GM19468 (cell line): ENCODE results near the gene LTA.
A peak's percentile ranks its signal among the peaks of the same experiment; 100 is the strongest.
"Not testable (repeated sequence)": the region's sequence is repeated elsewhere in the genome, so short reads cannot be mapped to it uniquely, and the experiment has no call there.

Experiments
- ATAC-seq: cut with Tn5 transposase; IDR thresholded peaks from one replicate; pipeline ENCODE4 v1.9.1; 2021; ENCODE audit warnings: mild to moderate bottlenecking, moderate library complexity, moderate number of reproducible peaks; ENCODE audit not compliant: unreplicated experiment; ENCODE audit errors: extremely low read depth

The LTA gene

GRCh38 chr6:31582230-31582643, 10.1 kb downstream of the LTA start, which contains the start of gene LTB:
Gene LTB, minus strand, starts transcription at chr6:31582424. Its CDS starts 7 bp downstream, at chr6:31582417.
- no peak for ATAC-seq

DNA sequence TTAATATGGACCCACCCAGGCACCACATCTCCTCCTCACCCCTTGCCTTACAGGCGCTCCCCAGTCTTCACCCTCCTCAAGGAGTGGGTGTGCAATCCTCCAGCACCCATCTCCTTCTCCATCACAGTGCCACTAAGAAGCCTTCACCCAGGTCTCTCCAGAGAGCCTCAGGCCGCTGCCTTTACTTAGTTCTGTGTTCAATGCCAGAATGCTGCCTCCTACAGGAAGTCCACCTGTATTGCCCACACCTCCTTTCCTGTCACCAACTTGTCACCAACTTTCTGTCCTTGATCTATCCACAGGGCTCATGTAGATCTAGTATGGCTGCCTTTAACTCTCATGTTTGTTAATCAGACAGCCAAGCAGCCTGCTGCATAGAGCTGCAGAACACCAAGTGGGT, 13.4 kb downstream of the LTA start:
- no peak for ATAC-seq

DNA sequence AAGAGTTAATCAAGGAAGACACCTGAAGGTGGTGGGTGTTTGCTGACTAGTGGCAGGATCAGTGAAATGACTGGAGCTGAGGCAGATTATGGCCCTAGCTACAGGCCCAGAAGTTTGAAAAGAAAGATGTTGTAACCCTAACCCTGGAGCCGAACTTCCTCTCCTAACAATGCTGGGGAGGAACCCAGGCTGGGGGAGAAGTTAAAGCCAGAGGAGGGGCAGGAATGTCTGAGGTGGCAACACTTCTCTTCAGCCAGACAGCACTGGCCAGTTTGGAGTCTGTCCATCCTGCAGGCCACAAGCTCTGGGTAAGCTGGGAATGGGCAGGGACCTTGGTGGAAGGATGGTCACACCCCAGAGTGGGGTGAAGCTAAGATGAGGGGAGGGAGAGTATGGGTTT, 13.9 kb downstream of the LTA start, which contains the start of gene LST1:
LST1 (plus strand) TSS at position 270 of the 400 bp plus-strand sequence. CDS start 1,023 bp downstream, outside the sequence.
- ATAC-seq = no peak

DNA sequence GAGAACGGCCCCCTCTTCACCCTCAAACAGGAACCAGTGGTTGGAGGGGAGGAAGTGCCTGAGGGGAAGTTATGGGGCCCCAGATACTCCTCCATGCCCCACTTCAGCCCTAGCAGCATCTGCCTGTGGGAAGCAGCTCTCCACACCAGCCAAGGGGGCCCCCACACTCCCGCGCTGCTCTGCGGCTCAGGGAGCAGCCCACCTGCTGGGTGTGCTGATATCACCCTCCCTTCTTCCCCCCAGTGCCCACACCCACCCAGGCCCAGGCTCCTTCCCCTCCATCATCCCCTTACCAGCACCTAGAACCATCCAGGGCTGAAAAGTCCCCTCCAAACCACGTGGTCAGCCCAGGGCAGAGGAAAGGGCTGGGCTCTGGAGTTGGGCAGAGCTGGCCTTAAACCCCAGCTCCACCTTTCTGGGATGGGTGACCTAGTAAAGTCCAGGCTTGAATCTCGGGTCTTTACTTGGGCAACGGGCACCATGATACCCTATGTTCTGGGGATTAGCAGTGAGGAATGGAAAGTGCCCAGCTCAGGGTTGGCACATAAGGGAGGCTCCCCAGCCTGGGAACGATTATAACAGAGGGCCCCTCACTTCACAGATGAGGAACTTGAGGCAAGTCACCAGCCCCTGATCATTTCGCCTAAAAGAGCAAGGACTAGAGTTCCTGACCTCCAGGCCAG, 14.7 kb downstream of the LTA start:
- no peak for ATAC-seq

DNA sequence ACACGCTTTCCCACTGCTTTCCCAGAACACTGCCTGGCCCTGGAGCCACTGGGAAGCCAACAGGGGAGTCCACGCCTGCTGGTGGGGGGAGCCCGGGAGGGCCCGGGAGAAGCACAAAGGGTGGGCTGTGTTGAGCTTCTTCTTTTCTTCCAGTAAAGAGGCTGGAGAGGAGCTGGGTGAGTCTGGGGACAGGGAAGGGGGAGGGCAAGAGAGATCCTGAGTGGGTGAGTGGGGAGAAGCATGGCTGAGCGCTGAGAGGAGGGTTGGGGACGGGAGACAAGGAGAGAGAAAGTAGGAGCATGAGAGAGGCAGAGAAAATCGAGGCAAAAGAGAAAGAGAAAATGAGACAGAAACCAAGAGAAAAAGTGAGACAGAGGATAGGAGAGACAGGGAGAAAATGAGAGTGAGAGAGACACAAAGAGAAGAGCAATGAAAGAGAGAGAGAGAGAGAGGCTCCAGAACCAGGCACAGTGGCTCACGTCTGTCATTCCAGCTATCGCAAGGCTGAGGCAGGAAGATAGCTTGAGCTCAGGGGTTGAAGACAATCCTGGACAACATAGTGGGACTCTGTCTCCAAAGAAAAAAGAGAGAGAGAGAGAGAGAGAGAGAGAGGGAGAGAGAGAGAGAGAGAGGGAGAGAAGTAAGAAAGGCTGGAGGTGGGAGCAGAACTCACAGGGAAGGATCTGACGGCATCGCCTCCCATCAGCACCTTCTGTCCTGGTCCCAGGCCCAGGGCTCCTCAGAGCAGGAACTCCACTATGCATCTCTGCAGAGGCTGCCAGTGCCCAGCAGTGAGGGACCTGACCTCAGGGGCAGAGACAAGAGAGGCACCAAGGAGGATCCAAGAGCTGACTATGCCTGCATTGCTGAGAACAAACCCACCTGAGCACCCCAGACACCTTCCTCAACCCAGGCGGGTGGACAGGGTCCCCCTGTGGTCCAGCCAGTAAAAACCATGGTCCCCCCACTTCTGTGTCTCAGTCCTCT, 16.0 kb downstream of the LTA start:
- no peak for ATAC-seq

DNA sequence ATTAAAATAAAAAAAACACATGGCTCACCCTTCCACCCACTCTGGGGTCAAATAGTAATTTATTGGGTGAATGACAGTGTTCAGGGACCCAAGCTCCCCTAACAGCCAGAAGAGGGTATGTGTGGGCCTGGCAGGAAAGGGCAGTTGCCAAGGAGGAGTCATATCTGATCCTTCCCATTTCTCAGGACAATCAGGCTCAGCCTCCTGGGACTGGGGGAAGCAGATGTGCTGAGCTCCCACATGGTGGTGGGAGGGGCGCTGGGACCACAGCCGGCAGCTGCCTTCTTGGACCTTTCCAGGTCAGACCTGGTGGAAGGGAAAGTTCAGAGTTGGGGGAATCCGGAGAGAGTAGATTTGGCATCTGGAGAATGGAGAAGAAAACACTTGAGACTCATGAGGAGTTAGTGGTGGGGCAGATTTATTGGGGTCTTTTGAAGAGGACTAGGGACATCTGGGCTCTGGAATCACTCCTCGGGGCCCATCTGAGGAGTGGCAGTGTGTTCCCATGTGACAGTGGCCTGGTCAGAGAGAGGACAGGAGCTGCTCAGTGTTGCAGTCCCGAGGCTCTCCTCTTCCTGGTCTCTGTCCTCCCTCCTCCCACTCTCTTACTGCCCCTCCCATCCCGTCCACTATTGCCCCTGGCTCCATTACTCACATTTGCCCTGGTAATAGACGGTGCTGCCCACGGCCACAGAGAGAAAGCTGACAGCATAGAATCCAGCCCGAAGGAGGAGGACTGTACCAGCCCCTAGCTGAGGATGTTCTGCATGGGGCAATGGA, 17.0 kb downstream of the LTA start:
- ATAC-seq = no peak

DNA sequence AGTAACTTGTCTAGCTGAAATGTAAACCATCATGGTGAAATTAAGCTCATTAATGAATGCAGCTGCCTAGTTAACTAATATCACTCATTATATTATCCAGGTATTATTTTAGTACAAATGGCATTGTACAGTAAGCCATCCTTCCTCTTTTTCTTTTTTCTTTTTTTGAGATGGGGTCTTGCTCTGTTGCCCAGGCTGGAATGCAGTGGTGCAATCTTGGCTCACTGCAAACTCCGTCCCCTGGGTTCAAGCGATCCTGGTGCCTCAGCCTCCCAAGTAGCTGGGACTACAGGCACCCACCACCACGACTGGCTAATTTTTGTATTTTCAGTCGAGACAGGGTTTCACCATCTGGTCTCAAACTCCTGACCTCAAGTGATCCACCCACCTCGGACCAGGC, 18.6 kb downstream of the LTA start:
- ATAC-seq = not testable (repeated sequence)

GRCh38 chr6:31592396-31592771, 20.3 kb downstream of the LTA start:
- ATAC-seq = no peak

GRCh38 chr6:31597006-31597405, 24.9 kb downstream of the LTA start:
- ATAC-seq = no peak

GRCh38 chr6:31607317-31607716, 35.2 kb downstream of the LTA start:
- no peak for ATAC-seq

- no peak for ATAC-seq
These were observed 37.7 kb downstream of the LTA start for GRCh38 chr6:31609519-31610406.

DNA sequence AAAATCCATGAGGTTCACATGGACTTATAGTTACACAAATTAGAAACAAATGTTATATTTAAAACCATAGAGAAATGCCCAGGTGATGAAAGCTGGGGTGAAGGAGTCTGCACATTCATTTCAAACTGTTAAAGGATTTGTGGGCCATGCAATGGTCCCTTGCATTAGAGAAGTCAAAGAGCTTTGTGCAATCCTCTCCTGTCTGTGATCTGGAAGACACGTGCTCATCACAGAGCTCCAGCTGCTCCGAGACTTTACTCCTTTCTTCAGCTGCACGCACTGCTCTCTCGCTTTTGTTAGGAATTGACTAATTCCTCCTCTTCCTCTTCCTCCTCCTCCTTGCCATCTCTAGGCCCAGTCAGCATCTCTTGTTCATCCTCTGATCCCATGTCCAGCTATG, 38.9 kb downstream of the LTA start:
- no peak for ATAC-seq

- no peak for ATAC-seq
These were observed 42.1 kb downstream of the LTA start for GRCh38 chr6:31614075-31614619.

- ATAC-seq = no peak
These were observed 42.8 kb downstream of the LTA start, which contains the start of gene AIF1 for GRCh38 chr6:31614684-31615578. Gene AIF1, plus strand, starts transcription at chr6:31615234. Its CDS starts 96 bp downstream, at chr6:31615330.

DNA sequence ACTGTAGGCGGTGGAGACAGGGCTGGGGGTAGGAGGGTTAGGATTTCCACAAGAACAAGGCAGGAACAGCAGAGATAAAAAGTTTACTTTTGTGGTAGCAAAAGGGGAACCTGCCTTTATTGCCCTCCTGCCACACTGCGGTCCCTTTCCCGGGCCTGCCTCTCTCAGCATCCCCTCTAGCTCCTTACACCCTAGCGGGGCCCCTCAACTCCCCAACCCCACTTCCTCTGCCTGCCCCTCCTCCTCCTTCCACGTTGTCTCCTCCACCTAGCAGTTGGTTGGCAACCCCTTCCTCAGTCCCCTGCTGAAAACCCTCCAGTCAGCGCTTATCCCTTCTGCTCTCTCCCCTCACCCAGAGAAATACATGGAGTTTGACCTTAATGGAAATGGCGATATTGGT, 43.7 kb downstream of the LTA start:
- ATAC-seq = no peak

DNA sequence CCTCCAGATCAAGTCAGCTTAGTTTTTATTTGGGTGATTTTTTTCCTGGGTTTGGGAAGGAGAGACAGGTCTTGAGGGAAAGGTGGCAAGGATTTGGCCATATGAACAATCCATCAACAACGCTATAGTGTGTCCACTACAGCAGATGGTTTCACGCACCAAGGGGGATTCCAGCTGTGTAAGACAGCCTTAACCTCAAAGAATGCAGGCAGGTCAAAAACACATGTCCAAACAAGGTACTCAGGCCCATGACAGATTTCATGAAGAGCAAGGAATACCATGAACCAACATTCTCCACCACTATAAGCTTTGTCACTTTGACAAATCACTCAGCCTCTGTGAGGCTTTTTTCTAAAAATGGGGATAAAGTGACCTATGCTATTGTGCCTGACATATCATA, 44.9 kb downstream of the LTA start:
- no peak for ATAC-seq

DNA sequence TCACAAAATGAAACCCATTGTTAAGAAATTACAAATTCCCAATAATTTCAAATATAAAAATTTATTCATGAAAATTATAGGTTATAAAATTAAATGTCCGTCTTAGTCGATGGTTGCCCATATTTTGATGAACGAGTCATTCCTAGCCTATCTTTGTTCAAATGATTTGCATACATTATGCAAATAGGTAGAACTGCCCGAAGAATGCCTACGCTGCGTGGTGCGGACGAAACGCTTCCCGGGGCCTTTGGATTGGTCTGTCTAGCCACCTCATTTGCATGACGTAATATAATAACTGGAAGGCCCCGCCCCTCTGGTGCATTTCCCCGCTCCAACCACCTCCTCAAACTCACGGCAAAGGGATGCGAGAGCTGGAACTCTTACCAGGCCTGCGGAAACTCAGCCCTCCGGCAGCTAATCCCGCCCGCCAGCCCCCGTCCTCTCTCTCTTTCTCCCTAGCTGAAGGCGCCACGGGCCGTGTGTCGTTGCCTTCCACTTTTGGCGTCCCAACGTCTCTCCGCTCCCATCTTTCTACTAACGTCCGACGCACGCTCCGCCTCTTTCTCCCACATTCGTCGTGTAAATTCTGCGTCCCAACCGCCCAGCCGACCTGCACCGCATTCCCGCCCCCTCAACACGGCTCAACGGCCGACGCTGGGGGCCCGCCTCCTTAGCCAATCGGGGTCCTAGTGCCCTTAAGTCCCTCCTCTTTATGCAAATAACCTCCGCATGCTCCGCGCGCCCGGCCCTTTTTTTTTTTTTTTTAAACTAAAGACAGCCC, 47.9 kb downstream of the LTA start:
- ATAC-seq = peak; percentile 77
